ENCODE measurements around the gene ZNF710. TPM values are rescaled to one million over a fixed set of nuclear protein-coding genes. Genes with fewer than 3 reads are reported as not detected.
"Not testable (repeated sequence)": the region's sequence is repeated elsewhere in the genome, so short reads cannot be mapped to it uniquely, and the experiment has no call there.

ZNF710 gene
- total RNA-seq, 1 donor from 2014 or later, result 26.9 TPM

GRCh38 chr15:90067181-90067952 lies 66.2 kb downstream of the ZNF710 start:
- peaks cover 3% of the 10 kb centered on the region for H3K79me2 ChIP-seq (ENCODE audit: insufficient read depth, low read length)
- H2AFZ ChIP-seq (ENCODE audit: low read depth, low read length), result no peak overlapping the region
- no peak for DNase-seq (ENCODE audit: low read depth)
- no peak for FAIRE-seq
- TF ChIP-seq EZH2 (IDR thresholded peaks at IDR 0.05; ENCODE audit: insufficient read depth, low read length) (no peak), CTCF (IDR thresholded peaks at IDR 0.05; ENCODE audit: insufficient read depth, low read depth, low read length) (no peak)
- Mint-ChIP-seq H3K36me3 (ENCODE audit: low read depth, unreplicated experiment) (peaks cover 7% of the 10 kb centered on the region), H3K4me1 (ENCODE audit: low read depth, unreplicated experiment) (peaks cover 8% of the 10 kb centered on the region), H3K27me3 (ENCODE audit: low read depth, unreplicated experiment) (no peaks in the 10 kb centered on the region), H3K27ac (ENCODE audit: unreplicated experiment) (no peak overlapping the region), H3K4me3 (ENCODE audit: unreplicated experiment) (no peak overlapping the region), H3K9me3 (ENCODE audit: unreplicated experiment) (no peaks in the 10 kb centered on the region)
- H3K4me3 ChIP-seq (ENCODE audit: insufficient read depth, low read depth, low read length), result no peak overlapping the region
- H4K20me1 ChIP-seq (ENCODE audit: insufficient read depth, low read length), result peaks cover 7% of the 10 kb centered on the region
- H3K27me3 ChIP-seq (ENCODE audit: insufficient read depth, low read length), result no peaks in the 10 kb centered on the region
- H3K4me2 ChIP-seq (ENCODE audit: low read length), result no peak overlapping the region
- H3K9me3 ChIP-seq (ENCODE audit: insufficient read depth, low read depth, low read length), result no peaks in the 10 kb centered on the region
- no peaks in the 10 kb centered on the region for H3K36me3 ChIP-seq (ENCODE audit: insufficient read depth, low read length)
- H3K4me1 ChIP-seq (ENCODE audit: insufficient read depth, low read length), result peaks cover 4% of the 10 kb centered on the region
- no peak overlapping the region for H3K9ac ChIP-seq (ENCODE audit: low read length)
- no peak overlapping the region for H3K27ac ChIP-seq (ENCODE audit: low read depth, low read length)

- H4K20me1 ChIP-seq (ENCODE audit: insufficient read depth, low read length), result peaks cover 7% of the 10 kb centered on the region
- TF ChIP-seq CTCF (IDR thresholded peaks at IDR 0.05; ENCODE audit: insufficient read depth, low read depth, low read length), result no peak
- TF ChIP-seq EZH2 (IDR thresholded peaks at IDR 0.05; ENCODE audit: insufficient read depth, low read length), result no peak
- no peak overlapping the region for H3K4me3 Mint-ChIP-seq (ENCODE audit: unreplicated experiment)
- H3K4me2 ChIP-seq (ENCODE audit: low read length), result no peak overlapping the region
- no peak overlapping the region for H3K9ac ChIP-seq (ENCODE audit: low read length)
- FAIRE-seq (no peak), DNase-seq (ENCODE audit: low read depth) (no peak)
- H3K27ac Mint-ChIP-seq (ENCODE audit: unreplicated experiment), result no peak overlapping the region
- H3K36me3 ChIP-seq (ENCODE audit: insufficient read depth, low read length), result no peaks in the 10 kb centered on the region
- H3K9me3 ChIP-seq (ENCODE audit: insufficient read depth, low read depth, low read length), result no peaks in the 10 kb centered on the region
- peaks cover 4% of the 10 kb centered on the region for H3K4me1 ChIP-seq (ENCODE audit: insufficient read depth, low read length)
- H3K4me1 Mint-ChIP-seq (ENCODE audit: low read depth, unreplicated experiment), result peaks cover 5% of the 10 kb centered on the region
- no peak overlapping the region for H2AFZ ChIP-seq (ENCODE audit: low read depth, low read length)
- H3K79me2 ChIP-seq (ENCODE audit: insufficient read depth, low read length), result peaks cover 3% of the 10 kb centered on the region
- peaks cover 3% of the 10 kb centered on the region for H3K36me3 Mint-ChIP-seq (ENCODE audit: low read depth, unreplicated experiment)
- H3K27me3 ChIP-seq (ENCODE audit: insufficient read depth, low read length), result no peaks in the 10 kb centered on the region
- no peaks in the 10 kb centered on the region for H3K27me3 Mint-ChIP-seq (ENCODE audit: low read depth, unreplicated experiment)
- no peak overlapping the region for H3K27ac ChIP-seq (ENCODE audit: low read depth, low read length)
- H3K9me3 Mint-ChIP-seq (ENCODE audit: unreplicated experiment), result no peaks in the 10 kb centered on the region
- no peak overlapping the region for H3K4me3 ChIP-seq (ENCODE audit: insufficient read depth, low read depth, low read length)
Observed at GRCh38 chr15:90067953-90068606, 67.0 kb downstream of the ZNF710 start.

GRCh38 chr15:90070623-90071022 lies 69.5 kb downstream of the ZNF710 start:
- H3K9ac ChIP-seq (ENCODE audit: low read length); H3K36me3 ChIP-seq (ENCODE audit: insufficient read depth, low read length); H3K9me3 ChIP-seq (ENCODE audit: insufficient read depth, low read depth, low read length); H3K36me3 Mint-ChIP-seq (ENCODE audit: low read depth, unreplicated experiment); H3K4me3 Mint-ChIP-seq (ENCODE audit: unreplicated experiment); H3K27me3 ChIP-seq (ENCODE audit: insufficient read depth, low read length); H3K27me3 Mint-ChIP-seq (ENCODE audit: low read depth, unreplicated experiment); H4K20me1 ChIP-seq (ENCODE audit: insufficient read depth, low read length); DNase-seq (ENCODE audit: low read depth); H2AFZ ChIP-seq (ENCODE audit: low read depth, low read length); H3K27ac Mint-ChIP-seq (ENCODE audit: unreplicated experiment); FAIRE-seq; H3K4me3 ChIP-seq (ENCODE audit: insufficient read depth, low read depth, low read length); H3K4me1 Mint-ChIP-seq (ENCODE audit: low read depth, unreplicated experiment); H3K4me1 ChIP-seq (ENCODE audit: insufficient read depth, low read length); H3K27ac ChIP-seq (ENCODE audit: low read depth, low read length); H3K79me2 ChIP-seq (ENCODE audit: insufficient read depth, low read length); H3K4me2 ChIP-seq (ENCODE audit: low read length); H3K9me3 Mint-ChIP-seq (ENCODE audit: unreplicated experiment): not testable (repeated sequence)
